HG03571 (cell line): ENCODE results near the gene RNF130.
"Not testable (repeated sequence)": the region's sequence is repeated elsewhere in the genome, so short reads cannot be mapped to it uniquely, and the experiment has no call there.

Experiments
- ATAC-seq: cut with Tn5 transposase; IDR thresholded peaks from one replicate; pipeline ENCODE4 v1.9.1; 2021; ENCODE audit not compliant: unreplicated experiment

Gene RNF130

DNA sequence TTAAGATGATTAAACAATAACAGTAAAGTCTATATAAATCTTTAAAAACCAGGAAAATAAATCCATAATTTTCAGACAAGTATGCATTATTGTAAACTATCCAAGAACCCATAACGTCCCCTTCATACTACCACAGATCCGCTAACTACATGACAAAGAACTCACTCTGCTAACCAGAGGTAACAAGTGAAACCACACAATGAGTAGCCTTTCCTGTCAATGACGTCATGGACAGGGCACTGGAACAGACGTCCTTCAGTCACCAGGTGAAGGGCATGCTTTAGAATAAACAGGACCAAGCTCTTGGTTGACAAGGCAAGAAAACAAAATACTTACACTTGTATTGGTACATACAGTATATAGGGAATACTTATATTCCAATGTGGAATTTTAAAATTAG, 45.2 kb downstream of the RNF130 start:
- no peak for ATAC-seq

DNA sequence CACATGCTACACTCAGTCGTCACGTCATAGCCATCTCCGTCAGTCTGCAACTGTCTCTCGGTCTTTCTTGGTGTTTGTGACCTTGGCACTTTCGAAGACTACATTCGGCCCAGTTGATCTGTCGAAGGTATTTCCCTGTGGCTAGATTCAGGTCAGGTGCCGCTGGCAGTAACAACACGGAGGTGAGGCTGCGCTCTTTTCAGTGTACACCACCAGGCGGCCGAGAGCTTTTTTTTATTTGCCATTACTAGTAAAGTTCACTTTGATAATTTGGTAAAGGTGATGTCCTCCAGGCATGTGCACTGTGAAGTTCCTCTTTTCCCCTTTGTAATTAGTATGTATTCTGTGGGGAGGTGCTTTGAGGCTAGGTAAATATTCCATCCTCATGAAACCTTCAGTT, 49.7 kb downstream of the RNF130 start:
- no peak for ATAC-seq

DNA sequence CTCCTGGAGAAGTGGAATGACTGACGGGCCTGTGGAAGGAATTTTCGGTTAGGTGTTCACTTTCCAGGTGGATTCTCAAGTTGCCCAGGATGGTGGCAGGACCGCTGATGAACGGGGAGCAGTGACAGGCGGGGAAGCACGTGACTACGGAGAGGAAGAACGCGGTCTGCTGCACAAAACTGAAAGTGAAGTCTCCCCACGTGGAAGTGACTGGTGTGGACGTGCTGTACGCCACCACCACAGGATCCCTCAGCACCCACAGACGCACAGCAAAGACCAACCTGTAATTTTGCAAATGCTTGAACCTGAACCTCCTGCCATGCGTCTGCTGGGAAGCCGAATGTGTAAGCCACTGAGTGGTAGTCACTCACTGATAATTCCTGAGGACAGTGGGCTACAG, 51.4 kb downstream of the RNF130 start:
- ATAC-seq = no peak

DNA sequence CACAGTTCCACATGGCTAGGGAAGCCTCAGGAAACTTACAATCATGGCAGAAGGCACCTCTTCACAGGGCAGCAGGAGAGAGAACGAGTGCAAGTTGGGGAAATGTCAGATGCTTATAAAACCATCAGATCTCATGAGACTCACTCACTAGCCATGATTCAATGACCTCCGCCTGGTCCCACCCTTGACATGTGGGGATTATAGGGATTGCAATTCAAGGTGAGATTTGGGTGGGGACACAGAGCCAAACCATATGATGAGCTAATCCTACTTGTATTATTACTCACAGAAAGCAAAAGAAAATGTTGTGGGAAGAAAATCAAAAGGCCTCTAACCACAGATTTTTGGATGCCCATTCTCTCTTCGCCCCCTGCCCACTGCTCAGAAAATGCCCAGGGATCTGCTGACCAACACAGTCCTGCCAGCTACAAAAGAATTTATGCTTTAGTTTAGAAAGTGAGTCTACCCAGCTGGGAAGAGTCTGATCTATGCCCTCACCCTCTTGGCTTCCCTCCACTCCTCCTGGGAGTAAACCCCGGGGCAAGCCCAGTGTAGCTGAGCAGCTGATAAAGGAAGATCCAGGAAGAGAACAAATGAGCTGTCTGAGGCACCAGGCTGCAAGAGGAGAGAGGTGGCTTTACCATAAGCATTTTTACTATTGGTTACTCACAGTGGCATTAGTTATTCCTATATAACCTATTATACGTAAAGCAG, 53.1 kb downstream of the RNF130 start:
- no peak for ATAC-seq

DNA sequence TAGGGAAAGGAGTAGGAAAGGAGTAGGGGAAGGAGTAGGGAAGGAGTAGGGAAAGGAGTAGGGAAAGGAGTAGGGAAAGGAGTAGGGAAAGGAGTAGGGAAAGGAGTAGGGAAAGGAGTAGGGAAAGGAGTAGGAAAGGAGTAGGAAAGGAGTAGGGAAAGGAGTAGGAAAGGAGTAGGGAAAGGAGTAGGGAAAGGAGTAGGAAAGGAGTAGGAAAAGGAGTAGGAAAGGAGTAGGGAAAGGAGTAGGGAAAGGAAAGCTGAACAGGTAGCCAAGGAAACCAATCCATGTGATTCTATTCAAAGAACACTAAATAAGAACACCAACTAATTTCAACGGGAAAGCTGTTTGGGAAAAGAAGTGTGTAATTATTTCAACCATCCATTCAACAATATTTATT, 56.0 kb downstream of the RNF130 start:
- not testable (repeated sequence) for ATAC-seq

GRCh38 chr5:180013678-180014077, 57.9 kb downstream of the RNF130 start:
- no peak for ATAC-seq

DNA sequence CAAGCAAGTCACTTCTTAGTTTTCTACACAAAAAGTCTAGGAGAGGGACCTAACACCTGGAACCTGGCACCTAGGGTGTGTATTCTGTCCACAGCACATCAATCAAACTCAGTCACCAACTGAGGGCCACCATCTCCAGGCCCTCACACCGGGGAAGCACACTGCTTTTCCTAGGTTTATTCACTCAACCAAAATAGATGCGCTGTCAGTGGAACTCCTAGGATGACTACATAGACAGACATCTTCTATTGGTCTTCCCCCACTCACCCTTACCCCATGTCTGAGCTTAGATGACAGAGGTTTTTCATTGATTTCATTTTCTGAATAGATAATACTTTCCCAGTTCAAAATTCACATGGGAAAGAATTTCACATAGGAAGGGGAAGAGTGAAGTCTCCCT, 59.2 kb downstream of the RNF130 start:
- no peak for ATAC-seq

DNA sequence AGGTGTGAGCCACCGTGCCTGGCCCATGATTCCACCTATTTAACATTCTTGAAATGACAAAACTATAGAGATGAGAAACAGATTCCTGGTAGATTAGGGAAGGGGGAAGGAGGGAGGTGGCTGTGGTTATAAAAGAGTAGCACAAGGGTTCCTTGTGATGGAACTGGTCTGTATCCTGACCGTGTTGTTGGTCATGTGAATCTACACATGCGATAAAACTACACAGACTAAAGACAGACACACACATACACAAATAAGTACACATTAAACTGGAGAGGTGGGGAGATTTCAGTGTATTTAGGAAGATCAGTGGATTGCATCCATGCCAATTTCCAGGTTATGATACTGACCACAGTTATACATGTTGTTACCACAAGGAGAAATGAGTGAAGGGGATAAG, 60.9 kb downstream of the RNF130 start:
- no peak for ATAC-seq

DNA sequence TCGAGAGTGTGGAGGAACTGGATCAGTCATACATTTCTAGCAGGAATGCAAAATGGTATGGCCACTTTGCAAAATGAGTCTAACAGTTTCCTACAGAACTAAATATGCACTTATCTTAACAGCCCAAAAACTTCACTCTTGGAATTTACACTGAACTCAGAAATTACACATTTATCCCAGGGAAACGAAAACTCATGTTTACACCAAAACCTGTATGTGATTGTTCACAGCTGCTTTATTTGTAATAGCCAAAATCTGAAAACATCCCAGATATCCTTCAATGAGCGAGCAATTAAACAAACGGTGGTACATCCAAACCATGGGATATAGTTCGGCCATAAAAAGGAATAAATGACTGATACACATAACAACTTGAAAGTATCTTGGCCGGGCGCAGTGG, 62.0 kb downstream of the RNF130 start:
- no peak for ATAC-seq

GRCh38 chr5:180008433-180008832, 63.1 kb downstream of the RNF130 start:
- no peak for ATAC-seq

DNA sequence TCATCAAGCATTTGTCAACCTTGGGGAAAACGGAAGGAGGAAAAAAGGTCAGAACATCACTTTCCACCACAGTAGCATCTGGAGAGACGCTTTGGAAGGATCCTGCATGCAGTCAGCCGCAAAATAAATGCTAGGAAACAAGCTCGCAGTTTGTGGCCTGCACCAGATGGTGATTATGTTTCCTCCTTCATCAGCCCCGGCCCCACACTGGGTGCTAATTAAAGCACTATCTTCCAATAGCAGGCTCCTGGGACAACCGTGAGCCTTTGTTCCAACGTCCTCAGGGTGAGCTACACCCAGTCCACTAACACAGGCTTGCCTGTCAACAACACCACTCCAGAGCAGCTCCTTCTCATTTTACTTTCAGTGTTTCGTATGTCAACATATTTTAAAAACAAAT, 64.0 kb downstream of the RNF130 start:
- no peak for ATAC-seq

DNA sequence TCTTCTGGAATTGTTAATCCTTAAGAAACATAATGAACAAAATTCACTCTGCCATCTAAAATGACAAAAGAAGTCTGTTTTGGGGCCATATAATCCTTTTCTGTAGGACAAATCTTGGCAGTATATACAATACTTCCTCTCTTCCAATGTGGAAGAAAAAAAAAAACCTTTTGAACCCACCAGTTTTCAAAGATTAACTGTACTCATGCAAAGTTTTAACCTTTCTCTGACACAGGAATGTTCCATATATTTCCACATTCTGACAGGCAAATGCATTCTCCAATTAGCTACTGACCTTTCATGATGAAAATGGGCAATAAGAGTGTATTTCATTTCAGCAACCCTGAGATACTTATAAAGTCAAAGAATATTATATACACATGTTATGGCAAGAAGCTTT, 65.4 kb downstream of the RNF130 start:
- ATAC-seq = no peak

DNA sequence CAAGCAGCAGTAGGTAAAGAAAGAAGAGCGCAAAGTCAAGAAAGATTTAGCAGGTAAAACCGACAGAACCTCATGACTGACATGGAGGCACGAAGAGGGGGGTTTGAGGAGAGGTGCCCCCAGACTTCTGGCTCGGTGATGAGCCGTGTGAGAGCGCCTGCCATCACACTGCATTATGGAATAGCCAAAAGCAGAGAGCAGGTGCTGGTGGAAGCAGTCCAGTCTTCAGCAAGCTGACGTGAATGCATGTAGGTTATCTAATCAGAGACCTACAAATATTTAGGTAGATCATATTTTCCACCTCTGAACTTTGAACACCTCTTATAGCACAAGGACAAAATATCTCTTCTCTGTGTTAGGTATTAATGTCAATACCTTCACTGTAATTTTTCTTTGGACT, 68.4 kb downstream of the RNF130 start:
- ATAC-seq = no peak

DNA sequence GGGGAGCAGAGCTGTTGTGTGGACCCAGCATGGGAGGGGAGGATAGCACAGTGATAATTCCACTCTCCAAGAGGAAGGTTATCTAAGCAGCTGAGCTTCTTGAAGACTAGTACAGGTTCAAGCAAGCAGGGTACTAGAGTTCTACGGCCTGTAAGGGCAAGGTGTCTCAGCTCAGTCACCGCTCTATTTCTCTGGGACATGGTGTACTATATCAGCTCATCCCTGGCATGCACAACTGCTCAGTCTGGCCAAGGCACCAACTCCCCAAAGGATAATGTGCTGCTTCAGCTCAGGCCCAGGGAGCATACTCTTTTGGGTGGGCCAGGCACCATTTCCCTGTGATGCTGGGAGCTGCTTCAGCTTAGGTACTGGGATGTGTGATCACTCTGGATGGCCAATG, 69.8 kb downstream of the RNF130 start:
- ATAC-seq = no peak

DNA sequence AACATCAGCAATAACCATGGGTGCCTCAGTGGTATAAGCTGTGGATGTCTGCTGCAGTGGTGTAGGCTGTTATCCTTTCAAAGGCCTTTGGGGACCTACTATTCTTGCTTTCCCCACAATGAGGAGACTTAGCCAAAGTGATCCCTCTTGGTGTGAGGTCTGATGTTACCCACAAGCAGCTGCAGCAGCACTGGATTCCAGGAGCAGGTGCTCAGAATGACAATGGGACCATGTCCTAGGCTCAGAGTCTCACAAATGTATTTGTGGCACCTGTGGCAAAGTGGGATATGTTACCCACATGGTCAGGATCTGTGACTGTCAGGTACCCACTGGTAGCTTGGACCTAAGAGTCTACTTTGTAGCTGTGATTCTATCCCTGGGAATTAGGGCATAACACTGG, 70.4 kb downstream of the RNF130 start:
- no peak for ATAC-seq

DNA sequence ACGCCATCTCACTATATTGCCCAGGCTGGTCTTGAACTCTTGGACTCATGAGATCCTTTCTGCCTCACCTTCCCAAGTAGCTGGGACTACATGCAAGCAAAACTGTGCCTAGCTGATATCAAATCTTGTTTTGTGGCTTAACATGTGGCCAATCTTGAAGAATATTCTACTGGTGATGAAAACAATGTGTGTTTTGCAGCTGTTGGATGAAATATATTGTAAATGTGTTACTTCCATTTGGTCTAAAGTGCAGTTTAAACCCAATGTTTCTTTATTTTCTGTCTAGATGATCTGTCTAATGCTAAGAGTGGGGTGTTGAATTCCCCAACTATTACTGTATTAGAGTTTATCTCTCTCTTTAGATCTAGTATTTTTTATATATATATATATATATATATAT, 73.1 kb downstream of the RNF130 start:
- no peak for ATAC-seq

GRCh38 chr5:179994583-179995323, 76.8 kb downstream of the RNF130 start:
- ATAC-seq = no peak

GRCh38 chr5:179992855-179993254, 78.7 kb downstream of the RNF130 start:
- ATAC-seq = not testable (repeated sequence)

GRCh38 chr5:179991106-179991505, 80.5 kb downstream of the RNF130 start:
- ATAC-seq = no peak

GRCh38 chr5:179990525-179990924, 81.0 kb downstream of the RNF130 start:
- not testable (repeated sequence) for ATAC-seq

- no peak for ATAC-seq
Measured at GRCh38 chr5:179986328-179986727, 85.2 kb downstream of the RNF130 start.

DNA sequence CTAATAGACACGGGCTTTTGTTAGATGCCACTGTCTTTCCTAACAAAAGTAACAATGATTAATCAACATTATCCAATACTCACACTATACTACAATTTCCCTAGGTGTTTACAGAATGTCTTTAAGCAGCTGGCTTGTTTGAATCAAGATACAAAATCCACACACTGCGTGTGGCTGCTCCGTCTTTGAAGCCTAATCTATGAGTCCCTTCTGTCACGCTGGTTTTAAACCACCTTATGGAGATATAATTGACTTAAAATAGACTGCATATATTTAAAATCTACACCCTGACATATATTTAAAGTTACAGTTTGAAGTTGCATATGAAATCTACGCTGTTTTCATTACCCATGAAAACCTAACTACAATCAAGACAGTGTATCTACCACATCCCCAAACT, 89.9 kb downstream of the RNF130 start:
- no peak for ATAC-seq

DNA sequence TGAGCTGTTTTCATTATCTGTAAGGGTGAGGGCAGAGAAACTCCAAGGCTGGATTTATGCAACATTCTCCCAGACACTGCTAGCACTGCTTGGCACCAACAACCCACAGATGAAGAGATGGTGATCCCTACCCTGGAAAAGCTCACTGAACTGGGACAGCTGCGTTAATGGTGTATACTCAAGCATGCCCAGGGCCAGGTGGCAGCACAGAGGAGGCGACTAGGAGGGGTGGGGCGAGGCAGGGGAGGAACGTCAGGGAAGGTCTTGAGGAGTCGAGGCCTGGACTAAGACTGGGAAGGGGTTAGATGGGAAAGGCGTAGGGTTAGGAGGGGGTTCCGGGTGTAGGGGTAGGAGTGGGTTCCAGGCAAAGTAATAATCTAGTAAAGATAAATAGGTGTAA, 90.8 kb downstream of the RNF130 start:
- no peak for ATAC-seq
